Measurements from ENCODE around the gene MT1HL1. TPM values are rescaled to one million over a fixed set of nuclear protein-coding genes. Genes with fewer than 3 reads are reported as not detected.
"Not testable (repeated sequence)": the region's sequence is repeated elsewhere in the genome, so short reads cannot be mapped to it uniquely, and the experiment has no call there.

Gene MT1HL1
- total and polyA plus RNA-seq, 4 experiments from 2014 or later: not detected

- Histone ChIP-seq H3K4me1 (ENCODE audit: insufficient read depth, low read length) (no peaks in the 10 kb centered on the region), H3K27me3 (ENCODE audit: insufficient read depth, low read length) (no peaks in the 10 kb centered on the region), H3K36me3 (ENCODE audit: insufficient read depth, low read length) (no peaks in the 10 kb centered on the region), H3K27ac (ENCODE audit: low read depth, low read length) (no peak overlapping the region), H3K9me3 (ENCODE audit: control insufficient read depth in 1 of 2, low read length in 2 of 2) (no peaks in the 10 kb centered on the region), H3K4me3 (ENCODE audit: low read length in 2 of 2) (no peak overlapping the region)
- CTCF ChIA-PET (ENCODE audit: partially characterized antibody): no interaction called here
- DNase-seq: no peak
- intact Hi-C loops (cut with micrococcal nuclease): no loop called here
- no peak overlapping the region for H3K27ac Mint-ChIP-seq
- H3K36me3 Mint-ChIP-seq: no peaks in the 10 kb centered on the region
- POLR2A ChIA-PET (ENCODE audit: partially characterized antibody): no interaction called here
- H3K4me3 Mint-ChIP-seq: no peak overlapping the region
- no peaks in the 10 kb centered on the region for H3K4me1 Mint-ChIP-seq
- H3K9me3 Mint-ChIP-seq: peaks cover 0 to 5% (median 2%) of the 10 kb centered on the region in 8 donors
- H3K27me3 Mint-ChIP-seq: peaks cover 0 to 3% of the 10 kb centered on the region in 2 donors
Observed at GRCh38 chr1:236978740-236979139, 25.5 kb downstream of the MT1HL1 start.

- Mint-ChIP-seq H3K9me3 (peaks cover 0 to 11% (median 2%) of the 10 kb centered on the region in 8 donors), H3K36me3 (no peaks in the 10 kb centered on the region), H3K27me3 (peaks cover 7 to 10% of the 10 kb centered on the region in 2 donors), H3K27ac (no peak overlapping the region), H3K4me3 (no peak overlapping the region), H3K4me1 (no peaks in the 10 kb centered on the region)
- H3K36me3 ChIP-seq (ENCODE audit: insufficient read depth, low read length): no peaks in the 10 kb centered on the region
- no peak overlapping the region for H3K27ac ChIP-seq (ENCODE audit: low read depth, low read length)
- no peaks in the 10 kb centered on the region for H3K9me3 ChIP-seq (ENCODE audit: control insufficient read depth in 1 of 2, low read length in 2 of 2)
- POLR2A ChIA-PET (ENCODE audit: partially characterized antibody): no interaction called here
- H3K4me1 ChIP-seq (ENCODE audit: insufficient read depth, low read length): no peaks in the 10 kb centered on the region
- no peak overlapping the region for H3K4me3 ChIP-seq (ENCODE audit: low read length in 2 of 2)
- CTCF ChIA-PET (ENCODE audit: partially characterized antibody): no interaction called here
- intact Hi-C loops (cut with micrococcal nuclease): no loop called here
- no peaks in the 10 kb centered on the region for H3K27me3 ChIP-seq (ENCODE audit: insufficient read depth, low read length)
- no peak for DNase-seq
Observed at GRCh38 chr1:236975461-236975860, 28.8 kb downstream of the MT1HL1 start.

DNA sequence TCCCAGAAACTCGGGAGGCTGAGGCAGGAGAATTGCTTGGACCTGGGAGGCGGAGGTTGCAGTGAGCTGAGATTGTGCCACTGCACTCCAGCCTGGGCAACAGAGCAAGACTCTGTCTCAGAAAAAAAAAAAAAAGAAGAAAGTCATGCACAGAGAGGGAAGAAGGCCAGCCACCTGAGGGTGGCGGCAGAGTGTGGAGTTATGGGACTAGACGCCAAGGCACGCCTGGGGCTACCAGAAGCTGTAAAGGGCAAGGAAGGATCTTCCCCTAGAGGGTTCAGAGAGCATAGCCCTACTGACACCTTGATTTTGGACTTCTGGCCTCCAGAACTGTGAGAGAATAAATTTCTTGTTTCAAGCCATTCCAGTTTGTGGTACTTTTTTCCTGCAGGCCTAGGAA lies 30.2 kb downstream of the MT1HL1 start:
- H3K9me3 Mint-ChIP-seq: peaks cover 0 to 11% (median 2%) of the 10 kb centered on the region in 8 donors
- H3K36me3 Mint-ChIP-seq: not testable (repeated sequence)

GRCh38 chr1:236966636-236967035 lies 37.6 kb downstream of the MT1HL1 start:
- CTCF ChIA-PET (ENCODE audit: partially characterized antibody): no interaction called here
- H3K4me3 Mint-ChIP-seq: no peak overlapping the region
- Histone ChIP-seq H3K9me3 (ENCODE audit: control insufficient read depth in 1 of 2, low read length in 2 of 2) (no peaks in the 10 kb centered on the region), H3K4me3 (ENCODE audit: low read length in 2 of 2) (no peak overlapping the region), H3K27me3 (ENCODE audit: insufficient read depth, low read length) (no peaks in the 10 kb centered on the region), H3K4me1 (ENCODE audit: insufficient read depth, low read length) (no peaks in the 10 kb centered on the region), H3K27ac (ENCODE audit: low read depth, low read length) (no peak overlapping the region), H3K36me3 (ENCODE audit: insufficient read depth, low read length) (no peaks in the 10 kb centered on the region)
- peaks cover 13 to 18% of the 10 kb centered on the region in 2 donors for H3K27me3 Mint-ChIP-seq
- POLR2A ChIA-PET (ENCODE audit: partially characterized antibody): no interaction called here
- no peaks in the 10 kb centered on the region for H3K4me1 Mint-ChIP-seq
- H3K9me3 Mint-ChIP-seq: peaks cover 0 to 6% (median 4%) of the 10 kb centered on the region in 8 donors
- intact Hi-C loops (cut with micrococcal nuclease): no loop called here
- no peaks in the 10 kb centered on the region for H3K36me3 Mint-ChIP-seq
- DNase-seq: no peak
- no peak overlapping the region for H3K27ac Mint-ChIP-seq

More for the DNA sequence above, 30.2 kb downstream of the MT1HL1 start:
- POLR2A ChIA-PET (ENCODE audit: partially characterized antibody); H3K36me3 ChIP-seq (ENCODE audit: insufficient read depth, low read length); H3K4me3 Mint-ChIP-seq; H3K4me1 ChIP-seq (ENCODE audit: insufficient read depth, low read length); H3K4me1 Mint-ChIP-seq; intact Hi-C loops (cut with micrococcal nuclease); H3K4me3 ChIP-seq (ENCODE audit: low read length in 2 of 2); CTCF ChIA-PET (ENCODE audit: partially characterized antibody); H3K27ac Mint-ChIP-seq; H3K9me3 ChIP-seq (ENCODE audit: control insufficient read depth in 1 of 2, low read length in 2 of 2); H3K27ac ChIP-seq (ENCODE audit: low read depth, low read length); H3K27me3 ChIP-seq (ENCODE audit: insufficient read depth, low read length); DNase-seq: not testable (repeated sequence)
- H3K27me3 Mint-ChIP-seq: peaks cover 7 to 10% of the 10 kb centered on the region in 2 donors

GRCh38 chr1:236963920-236964319 lies 40.3 kb downstream of the MT1HL1 start:
- intact Hi-C loops (cut with micrococcal nuclease): no loop called here
- H3K27ac ChIP-seq (ENCODE audit: low read depth, low read length): no peak overlapping the region
- Mint-ChIP-seq H3K27ac (no peak overlapping the region), H3K4me3 (no peak overlapping the region), H3K27me3 (peaks cover 13 to 20% of the 10 kb centered on the region in 2 donors), H3K9me3 (peaks cover under 1 to 17% (median 15%) of the 10 kb centered on the region in 8 donors), H3K36me3 (no peaks in the 10 kb centered on the region), H3K4me1 (no peaks in the 10 kb centered on the region)
- H3K4me3 ChIP-seq (ENCODE audit: low read length in 2 of 2): no peak overlapping the region
- H3K4me1 ChIP-seq (ENCODE audit: insufficient read depth, low read length): no peaks in the 10 kb centered on the region
- H3K9me3 ChIP-seq (ENCODE audit: control insufficient read depth in 1 of 2, low read length in 2 of 2): no peaks in the 10 kb centered on the region
- DNase-seq: no peak
- H3K27me3 ChIP-seq (ENCODE audit: insufficient read depth, low read length): no peaks in the 10 kb centered on the region
- CTCF ChIA-PET (ENCODE audit: partially characterized antibody): no interaction called here
- POLR2A ChIA-PET (ENCODE audit: partially characterized antibody): no interaction called here
- no peaks in the 10 kb centered on the region for H3K36me3 ChIP-seq (ENCODE audit: insufficient read depth, low read length)

DNA sequence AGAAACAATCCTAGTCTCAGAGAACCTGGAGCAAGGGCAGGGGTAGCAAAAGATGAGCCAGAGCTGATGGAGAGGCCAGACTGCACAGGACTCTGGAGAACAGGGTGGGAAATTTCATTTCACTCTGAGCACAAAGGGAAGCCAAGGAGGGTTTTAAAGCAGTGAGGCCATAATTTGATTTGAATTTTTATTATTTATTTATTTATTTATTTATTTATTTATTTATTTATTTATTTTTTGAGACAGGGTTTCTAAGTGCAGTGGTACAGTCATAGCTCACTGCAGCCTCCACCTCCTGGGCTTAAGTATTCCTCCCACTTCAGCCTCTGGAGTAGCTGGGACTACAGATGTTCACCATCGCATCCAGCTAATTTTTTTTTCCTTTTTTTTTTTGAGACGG lies 45.1 kb downstream of the MT1HL1 start:
- CTCF ChIA-PET (ENCODE audit: partially characterized antibody): no interaction called here
- no peak overlapping the region for H3K4me3 ChIP-seq (ENCODE audit: low read length in 2 of 2)
- Mint-ChIP-seq H3K36me3 (no peaks in the 10 kb centered on the region), H3K27ac (no peak overlapping the region), H3K4me1 (no peaks in the 10 kb centered on the region), H3K9me3 (peaks cover 4 to 23% (median 19%) of the 10 kb centered on the region in 8 donors), H3K27me3 (peaks cover 9 to 13% of the 10 kb centered on the region in 2 donors), H3K4me3 (no peak overlapping the region)
- H3K36me3 ChIP-seq (ENCODE audit: insufficient read depth, low read length): no peaks in the 10 kb centered on the region
- H3K9me3 ChIP-seq (ENCODE audit: control insufficient read depth in 1 of 2, low read length in 2 of 2): no peaks in the 10 kb centered on the region
- intact Hi-C loops (cut with micrococcal nuclease): no loop called here
- no peaks in the 10 kb centered on the region for H3K27me3 ChIP-seq (ENCODE audit: insufficient read depth, low read length)
- no peak overlapping the region for H3K27ac ChIP-seq (ENCODE audit: low read depth, low read length)
- DNase-seq: no peak
- no peaks in the 10 kb centered on the region for H3K4me1 ChIP-seq (ENCODE audit: insufficient read depth, low read length)
- POLR2A ChIA-PET (ENCODE audit: partially characterized antibody): no interaction called here

DNA sequence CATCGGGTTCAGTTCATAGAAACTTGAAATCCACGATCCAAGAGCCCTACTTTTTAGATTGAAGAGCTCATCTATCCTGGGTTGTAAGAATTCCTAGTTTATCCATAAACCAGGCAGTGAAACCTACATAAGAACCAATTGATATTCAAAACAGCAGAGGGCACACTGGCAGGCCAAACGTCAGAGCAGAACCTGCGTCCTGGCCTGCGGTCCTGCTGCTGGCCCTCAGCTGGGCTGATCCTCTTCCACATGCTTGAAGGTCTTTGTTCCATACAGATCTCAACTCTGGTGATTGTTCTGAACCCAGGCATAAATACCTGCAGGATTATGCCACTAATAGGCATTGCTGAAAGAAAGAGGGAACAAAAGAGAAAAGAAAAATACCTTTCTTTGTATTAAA lies 47.0 kb downstream of the MT1HL1 start:
- peaks cover 4 to 23% (median 18%) of the 10 kb centered on the region in 8 donors for H3K9me3 Mint-ChIP-seq
- H3K36me3 Mint-ChIP-seq: no peaks in the 10 kb centered on the region
- no peak overlapping the region for H3K27ac Mint-ChIP-seq
- POLR2A ChIA-PET (ENCODE audit: partially characterized antibody): no interaction called here
- H3K4me3 Mint-ChIP-seq: no peak overlapping the region
- Histone ChIP-seq H3K9me3 (ENCODE audit: control insufficient read depth in 1 of 2, low read length in 2 of 2) (no peaks in the 10 kb centered on the region), H3K27me3 (ENCODE audit: insufficient read depth, low read length) (no peaks in the 10 kb centered on the region), H3K36me3 (ENCODE audit: insufficient read depth, low read length) (no peaks in the 10 kb centered on the region), H3K4me1 (ENCODE audit: insufficient read depth, low read length) (no peaks in the 10 kb centered on the region), H3K27ac (ENCODE audit: low read depth, low read length) (no peak overlapping the region), H3K4me3 (ENCODE audit: low read length in 2 of 2) (no peak overlapping the region)
- CTCF ChIA-PET (ENCODE audit: partially characterized antibody): no interaction called here
- intact Hi-C loops (cut with micrococcal nuclease): no loop called here
- peaks cover 7 to 13% of the 10 kb centered on the region in 2 donors for H3K27me3 Mint-ChIP-seq
- no peak for DNase-seq
- no peaks in the 10 kb centered on the region for H3K4me1 Mint-ChIP-seq

All from CD4-positive, alpha-beta memory T cell (primary cell).